SU-DHL-6 (cell line): ENCODE measurements around the gene STUB1.

Experiments used
- H2AFZ ChIP-seq: fragments of 200-600 bp; sonication (generic); 2 replicates; pipeline ENCODE4 v1.6.1; 2014; ENCODE audit warnings: low read depth, mild to moderate bottlenecking, moderate library complexity, mixed read lengths, antibody characterized with exemption, low read length; ENCODE audit not compliant: severe bottlenecking
- H3F3A ChIP-seq: fragments of 200-600 bp; shearing (Covaris generic); 2 replicates; pipeline ENCODE4 v1.6.0; 2016; ENCODE audit warnings: antibody characterized with exemption, mild to moderate bottlenecking; ENCODE audit not compliant: insufficient read depth
- H3K27ac ChIP-seq: fragments of 200-600 bp; sonication (generic); 2 replicates; pipeline ENCODE4 v1.5.1; 2016; ENCODE audit warnings: low read depth, mild to moderate bottlenecking, low read length, moderate library complexity, mixed read lengths
- H3K27me3 ChIP-seq: fragments of 200-600 bp; sonication (generic), shearing (Covaris generic); 2 replicates; pipeline ENCODE4 v1.6.0; 2014; ENCODE audit warnings: mild to moderate bottlenecking, low read length
- H3K36me3 ChIP-seq: fragments of 200-600 bp; sonication (generic); 2 replicates; pipeline ENCODE4 v1.6.1; 2014; ENCODE audit warnings: mild to moderate bottlenecking, low read length, mixed read lengths
- H3K4me2 ChIP-seq: fragments of 300-600, 200-600 bp; shearing (Covaris generic), sonication (generic); 2 replicates; pipeline ENCODE4 v1.6.0; 2014; ENCODE audit warnings: low read length, low read depth, mild to moderate bottlenecking; ENCODE audit not compliant: poor library complexity, severe bottlenecking
- H3K4me3 ChIP-seq: fragments of 200-600 bp; sonication (generic); 2 replicates; pipeline ENCODE4 v1.5.1; 2014; ENCODE audit warnings: antibody characterized with exemption, low read length, mild to moderate bottlenecking, mixed read lengths; ENCODE audit not compliant: insufficient read depth, poor library complexity, severe bottlenecking
- H3K79me2 ChIP-seq: fragments of 200-600 bp; sonication (generic); 2 replicates; pipeline ENCODE4 v1.6.1; 2014; ENCODE audit warnings: mild to moderate bottlenecking, low read length, moderate library complexity; ENCODE audit not compliant: insufficient read depth
- H3K9ac ChIP-seq: fragments of 200-600 bp; sonication (generic); 2 replicates; pipeline ENCODE4 v1.7.0; 2014; ENCODE audit warnings: mild to moderate bottlenecking, low read length
- H3K9me2 ChIP-seq: fragments of 200-600 bp; sonication (generic); replicated peaks from 2 replicates; pipeline ENCODE4 v1.6.1; 2014; ENCODE audit warnings: low read length; ENCODE audit not compliant: insufficient read depth
- H3K9me3 ChIP-seq: fragments of 200-600 bp; sonication (generic); 2 replicates; pipeline ENCODE4 v1.6.1; 2014; ENCODE audit warnings: low read length, mixed read lengths; ENCODE audit not compliant: insufficient read depth
- H4K20me1 ChIP-seq: fragments of 200-600 bp; sonication (generic); 2 replicates; pipeline ENCODE4 v1.6.1; 2014; ENCODE audit warnings: low read depth, mild to moderate bottlenecking, antibody characterized with exemption, low read length, moderate library complexity, mixed read lengths
- CTCF ChIP-seq: fragments of 200-600 bp; sonication (generic); IDR thresholded peaks from one replicate; pipeline ENCODE4 v1.5.1; 2017; ENCODE audit warnings: antibody characterized with exemption, mild to moderate bottlenecking, low read length, moderate library complexity; ENCODE audit not compliant: insufficient read depth, poor library complexity, severe bottlenecking
- EZH2phosphoT487 ChIP-seq: fragments of 200-600 bp; sonication (generic), shearing (Covaris generic); conservative IDR thresholded peaks from 2 replicates; pipeline ENCODE4 v1.6.1; 2018; ENCODE audit warnings: mild to moderate bottlenecking, antibody characterized with exemption, low read length, moderate library complexity, mixed read lengths

The STUB1 gene

GRCh38 chr16:722835-723633, 42.8 kb downstream of the STUB1 start:
- no peak for TF ChIP-seq EZH2phosphoT487
- TF ChIP-seq CTCF: no peak
- Histone ChIP-seq H2AFZ (no peak overlapping the region), H3K4me2 (no peak overlapping the region), H3K27me3 (no peaks in the 10 kb centered on the region), H3K27ac (no peak overlapping the region), H3F3A (peaks cover 14% of the 10 kb centered on the region), H3K9me2 (no peaks in the 10 kb centered on the region), H4K20me1 (no peaks in the 10 kb centered on the region; the same call in 1 of the 2 replicates), H3K4me3 (no peak overlapping the region), H3K9me3 (no peaks in the 10 kb centered on the region), H3K36me3 (no peaks in the 10 kb centered on the region), H3K9ac (no peak overlapping the region), H3K79me2 (no peaks in the 10 kb centered on the region)

GRCh38 chr16:723695-724094, 43.5 kb downstream of the STUB1 start:
- H3K4me3 ChIP-seq: no peak overlapping the region
- H3F3A ChIP-seq: peaks cover 14% of the 10 kb centered on the region
- H3K9me2 ChIP-seq: no peaks in the 10 kb centered on the region
- H3K79me2 ChIP-seq: no peaks in the 10 kb centered on the region
- no peaks in the 10 kb centered on the region; the same call in 1 of the 2 replicates for H4K20me1 ChIP-seq
- H3K9ac ChIP-seq: no peak overlapping the region
- no peak overlapping the region for H3K4me2 ChIP-seq
- no peaks in the 10 kb centered on the region for H3K9me3 ChIP-seq
- H3K36me3 ChIP-seq: no peaks in the 10 kb centered on the region
- no peak overlapping the region for H2AFZ ChIP-seq
- TF ChIP-seq CTCF (no peak), EZH2phosphoT487 (no peak)
- peak overlapping the region; percentile 39 for H3K27ac ChIP-seq
- no peaks in the 10 kb centered on the region for H3K27me3 ChIP-seq

- H3K27me3 ChIP-seq: no peaks in the 10 kb centered on the region
- no peaks in the 10 kb centered on the region; the same call in 1 of the 2 replicates for H4K20me1 ChIP-seq
- H3K36me3 ChIP-seq: no peaks in the 10 kb centered on the region
- TF ChIP-seq EZH2phosphoT487: no peak
- no peak for TF ChIP-seq CTCF
- H3K9me3 ChIP-seq: no peaks in the 10 kb centered on the region
- no peak overlapping the region for H3K9ac ChIP-seq
- H3K4me2 ChIP-seq: no peak overlapping the region
- no peak overlapping the region for H2AFZ ChIP-seq
- peaks cover 18% of the 10 kb centered on the region for H3F3A ChIP-seq
- no peaks in the 10 kb centered on the region for H3K79me2 ChIP-seq
- peak overlapping the region; percentile 39 for H3K27ac ChIP-seq
- H3K9me2 ChIP-seq: no peaks in the 10 kb centered on the region
- no peak overlapping the region for H3K4me3 ChIP-seq
Measured at GRCh38 chr16:724188-725040, 44.2 kb downstream of the STUB1 start.
